C4-2B (cell line): Measurements from ENCODE around the gene GPATCH1.

Source experiments
- CTCF ChIP-seq: fragments of 450-650 bp; conservative IDR thresholded peaks from 2 replicates; pipeline ENCODE4 v1.5.1; 2017; ENCODE audit warnings: mild to moderate bottlenecking
- ZFX ChIP-seq: fragments of 450-650 bp; IDR thresholded peaks from 2 replicates; pipeline ENCODE4 v1.6.1; 2017

- no peak for TF ChIP-seq CTCF
- no peak for TF ChIP-seq ZFX
Measured at GRCh38 chr19:33085570-33086128, 4.7 kb downstream of the GPATCH1 start.
